Mucosa of descending colon (tissue), 3 donors: ENCODE measurements around the gene GPR176. TPM values are rescaled to one million over a fixed set of nuclear protein-coding genes. Genes with fewer than 3 reads are reported as not detected.

Experiments
- ATAC-seq: fragments of 200-7000 bp; cut with Tn5 transposase; one replicate; pipeline ENCODE4 v1.9.1; 2020; ENCODE audit warnings: mild to moderate bottlenecking, moderate library complexity
- DNase-seq, 3 donors: peaks; one replicate each; pipeline ENCODE4 v3.0.0-alpha.2; 2020
- H3K36me3 ChIP-seq: fragments of 200-600 bp; one replicate; pipeline ENCODE4 v1.8.0; 2021; ENCODE audit warnings: low read depth, mild to moderate bottlenecking
- H3K4me1 ChIP-seq: fragments of 200-600 bp; one replicate; pipeline ENCODE4 v1.8.0; 2021; ENCODE audit warnings: low read depth, mild to moderate bottlenecking
- H3K4me3 ChIP-seq: fragments of 200-600 bp; one replicate; pipeline ENCODE4 v1.8.0; 2021; ENCODE audit warnings: mild to moderate bottlenecking
- H3K9me3 ChIP-seq: fragments of 200-600 bp; one replicate; pipeline ENCODE4 v1.8.0; 2021; ENCODE audit warnings: mild to moderate bottlenecking
- CTCF ChIP-seq: fragments of 200-600 bp; IDR thresholded peaks from one replicate; pipeline ENCODE4 v1.8.0; 2022; ENCODE audit warnings: antibody characterized with exemption, mild to moderate bottlenecking
- intact Hi-C, 2 donors: fragments of 100-400 bp; cut with DNase I in 1 of 2; cut with micrococcal nuclease in 1 of 2; formaldehyde crosslinking; loops; one replicate each; pipeline versions ENCODE4 v1.11.0 to v1.11.1; 2022; cut with DNase I, micrococcal nuclease
- total RNA-seq, 3 donors: library from RNA; stranded (reverse); fragmentation: NEBNext Ultra II Directional in 2 of 3; extraction: Animal tissue kit (Norgen Biotek cat#: 25700) in 2 of 3; gene quantifications; one replicate each; pipeline versions ENCODE4 v1.2.1 to v1.2.4, GENCODE V29; 2021 to 2023
- donor health status: DM: no; HTN: no; CAD: no; lungs with moderate emphysema.
- donor health status: DM: no; HTN: no; CAD: no.
- donor health status: DM: no; HTN: yes; CAD: no.

Gene GPR176
- total RNA-seq, 3 donors from 2014 or later, result 0.32 to 4.9 (median 1.2) TPM

GRCh38 chr15:39801641-39802309 lies 118.3 kb downstream of the GPR176 start:
- no peaks in the 10 kb centered on the region for H3K4me1 ChIP-seq
- H3K9me3 ChIP-seq, result no peaks in the 10 kb centered on the region
- H3K4me3 ChIP-seq, result no peak overlapping the region
- ATAC-seq, result peak; percentile 91
- peak in 2 of 3 donors; percentile 42 to 52 for DNase-seq
- peak; percentile 21 for TF ChIP-seq CTCF
- intact Hi-C loops, result no loop called here
- no peaks in the 10 kb centered on the region for H3K36me3 ChIP-seq

GRCh38 chr15:39799552-39800011 lies 120.5 kb downstream of the GPR176 start:
- peak; percentile 28 for ATAC-seq
- DNase-seq, result no peak
- no peaks in the 10 kb centered on the region for H3K36me3 ChIP-seq
- no peak for TF ChIP-seq CTCF
- no peaks in the 10 kb centered on the region for H3K9me3 ChIP-seq
- H3K4me3 ChIP-seq, result no peak overlapping the region
- intact Hi-C loops, result no loop called here
- H3K4me1 ChIP-seq, result no peaks in the 10 kb centered on the region

GRCh38 chr15:39798382-39798781 lies 121.7 kb downstream of the GPR176 start:
- intact Hi-C loops, result no loop called here
- no peaks in the 10 kb centered on the region for H3K4me1 ChIP-seq
- H3K4me3 ChIP-seq, result no peak overlapping the region
- no peaks in the 10 kb centered on the region for H3K9me3 ChIP-seq
- no peak for TF ChIP-seq CTCF
- H3K36me3 ChIP-seq, result no peaks in the 10 kb centered on the region
- ATAC-seq, result no peak
- no peak for DNase-seq

GRCh38 chr15:39797407-39797806 lies 122.7 kb downstream of the GPR176 start:
- Histone ChIP-seq H3K9me3 (no peaks in the 10 kb centered on the region), H3K4me3 (no peak overlapping the region), H3K36me3 (no peaks in the 10 kb centered on the region), H3K4me1 (no peaks in the 10 kb centered on the region)
- peak; percentile 21 for ATAC-seq
- DNase-seq, result no peak
- intact Hi-C loops, result no loop called here
- TF ChIP-seq CTCF, result no peak

GRCh38 chr15:39796601-39797000 lies 123.5 kb downstream of the GPR176 start:
- DNase-seq (no peak), ATAC-seq (no peak)
- H3K36me3 ChIP-seq, result no peaks in the 10 kb centered on the region
- H3K4me1 ChIP-seq, result no peaks in the 10 kb centered on the region
- H3K4me3 ChIP-seq, result no peak overlapping the region
- no peak for TF ChIP-seq CTCF
- no peaks in the 10 kb centered on the region for H3K9me3 ChIP-seq
- intact Hi-C loops, result no loop called here
